GM10847 (cell line): ENCODE results near the gene USP36.

ENCODE experiments used
- POLR2A ChIP-seq: IDR thresholded peaks from 2 replicates; pipeline ENCODE4 v1.6.1; 2011; ENCODE audit not compliant: insufficient read length; ENCODE audit errors: extremely low read depth

Gene USP36

GRCh38 chr17:78783711-78784324 is 56.8 kb downstream of the USP36 start:
- TF ChIP-seq POLR2A, result no peak

GRCh38 chr17:78781893-78782304 is 58.7 kb downstream of the USP36 start, which contains the start of gene CYTH1:
Gene CYTH1 (minus strand): TSS chr17:78782273. CDS start chr17:78782223, 50 bp downstream.
- peak; percentile 34 for TF ChIP-seq POLR2A

GRCh38 chr17:78781104-78781892 is 59.3 kb downstream of the USP36 start:
- no peak for TF ChIP-seq POLR2A

GRCh38 chr17:78780335-78780734 is 60.3 kb downstream of the USP36 start:
- TF ChIP-seq POLR2A, result no peak

GRCh38 chr17:78779850-78780249 is 60.8 kb downstream of the USP36 start:
- TF ChIP-seq POLR2A, result no peak

DNA sequence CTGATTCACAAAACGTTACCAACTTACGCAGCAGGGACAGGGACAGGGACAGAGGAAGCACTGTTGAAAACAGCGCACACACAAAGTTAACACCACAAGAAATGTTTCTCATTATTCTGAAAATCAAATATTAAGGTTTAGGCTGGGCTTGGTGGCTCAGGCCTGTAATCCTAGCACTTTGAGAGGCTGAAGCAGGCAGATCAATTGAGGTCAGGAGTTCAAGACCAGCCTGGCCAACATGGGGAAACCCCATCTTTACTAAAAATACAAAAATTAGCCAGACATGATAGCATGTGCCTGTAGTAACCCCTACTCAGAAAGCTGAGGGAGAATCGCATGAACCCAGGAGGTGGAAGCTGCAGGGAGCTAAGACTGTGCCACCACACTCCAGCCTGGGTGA is 62.7 kb downstream of the USP36 start:
- TF ChIP-seq POLR2A, result no peak

DNA sequence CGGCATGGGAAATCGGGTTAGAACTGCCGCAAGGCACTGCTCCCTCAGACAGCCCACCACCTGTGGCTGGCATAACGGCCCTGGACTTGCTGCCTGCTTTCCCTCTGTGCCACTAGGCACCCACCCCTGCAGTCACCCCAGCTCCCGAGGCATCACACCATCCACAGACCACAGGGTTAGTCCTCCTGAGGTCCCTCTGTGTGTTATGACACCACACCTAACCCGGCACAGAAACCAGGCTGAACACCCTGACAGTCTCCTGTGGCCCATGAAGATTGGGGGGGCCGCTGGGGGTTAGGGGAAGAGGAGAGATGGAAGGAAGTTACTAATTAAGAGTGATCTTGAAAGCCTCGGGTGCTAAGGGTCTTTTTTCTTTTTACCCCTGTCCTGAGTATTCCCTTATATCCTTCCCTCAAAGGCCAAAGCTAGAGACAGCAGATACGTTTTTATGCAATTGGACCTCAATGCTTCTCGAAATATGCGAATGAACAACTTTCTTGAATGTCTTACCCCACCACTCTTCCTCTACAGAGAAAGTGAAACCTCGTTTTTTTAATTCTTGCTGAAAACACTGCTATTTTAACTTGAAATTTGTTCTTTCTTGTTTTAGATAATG is 65.5 kb downstream of the USP36 start:
- peak; percentile 46 for TF ChIP-seq POLR2A

- no peak for TF ChIP-seq POLR2A
These were observed 66.2 kb downstream of the USP36 start for GRCh38 chr17:78774453-78774852.

DNA sequence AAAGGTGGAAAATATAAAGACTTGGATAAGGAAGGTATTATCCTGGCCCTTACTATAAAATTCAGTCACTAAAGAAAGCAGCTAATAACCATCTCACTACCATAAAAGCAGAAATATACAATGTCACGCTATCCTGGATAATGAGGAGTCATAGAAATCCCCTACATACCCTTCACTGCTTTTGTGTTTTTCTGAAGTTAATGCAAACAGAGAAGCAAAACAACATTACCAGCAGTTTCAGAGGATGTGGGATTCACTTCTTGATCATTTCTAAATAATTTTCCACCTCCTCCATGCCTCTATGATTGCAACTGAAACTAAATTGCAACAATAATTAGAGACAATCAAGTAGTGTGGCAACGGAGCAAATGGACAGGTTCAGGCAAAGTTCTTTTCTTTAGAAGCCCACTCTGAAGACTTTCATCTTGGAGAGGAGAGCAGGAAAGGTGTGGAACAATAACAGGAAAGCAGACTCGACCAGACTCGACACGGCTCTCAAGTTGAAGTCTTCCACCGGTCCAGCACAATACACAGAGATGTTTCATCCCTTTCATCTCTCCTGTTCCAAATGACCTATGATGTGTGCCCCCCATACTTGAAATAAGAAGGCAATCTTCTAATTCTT is 68.7 kb downstream of the USP36 start:
- no peak for TF ChIP-seq POLR2A

DNA sequence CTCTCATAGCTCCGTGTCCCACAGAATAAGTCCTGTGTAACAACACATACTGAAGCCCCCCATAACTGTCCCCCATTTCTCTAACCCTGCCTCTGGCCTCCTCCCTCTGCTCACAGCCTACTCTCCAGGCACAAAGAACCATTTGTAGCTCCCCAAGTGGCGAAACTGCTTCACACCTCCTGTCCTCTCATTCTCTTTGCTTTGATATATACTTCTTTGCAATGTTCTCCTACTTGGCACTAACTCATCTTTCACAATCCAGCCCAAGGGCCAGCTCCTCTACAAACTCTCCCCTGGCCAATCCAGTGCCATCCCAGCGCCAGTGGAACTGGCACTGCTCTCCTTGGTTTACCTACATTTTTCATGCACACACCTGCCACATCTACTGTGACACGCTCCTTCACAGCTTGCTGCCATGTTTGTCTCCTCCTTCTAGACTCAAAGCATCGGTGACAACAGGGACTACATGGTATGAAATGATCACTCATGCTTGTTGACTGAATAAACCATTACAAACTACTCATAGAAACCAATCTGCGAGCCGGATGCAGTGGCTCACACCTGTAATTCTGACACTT is 71.3 kb downstream of the USP36 start:
- TF ChIP-seq POLR2A, result no peak

DNA sequence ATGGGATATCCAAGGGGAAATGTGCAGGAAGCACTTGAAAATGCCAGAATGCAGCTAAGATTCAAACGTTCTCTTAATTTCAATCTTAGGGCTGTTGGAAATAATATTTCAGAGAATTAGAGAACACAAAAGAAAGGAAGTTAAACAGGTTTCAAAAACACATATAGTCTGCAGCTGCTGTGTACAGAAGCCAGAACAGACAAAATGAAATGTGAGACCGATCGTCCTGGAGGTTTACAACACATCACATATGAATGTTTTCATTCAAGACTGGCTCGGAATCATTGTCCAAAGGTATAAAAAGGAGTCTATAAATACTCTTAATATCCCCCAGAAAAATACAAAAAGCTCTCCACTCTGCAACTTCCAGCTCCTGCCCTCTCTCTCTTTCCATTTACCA is 72.8 kb downstream of the USP36 start:
- no peak for TF ChIP-seq POLR2A

DNA sequence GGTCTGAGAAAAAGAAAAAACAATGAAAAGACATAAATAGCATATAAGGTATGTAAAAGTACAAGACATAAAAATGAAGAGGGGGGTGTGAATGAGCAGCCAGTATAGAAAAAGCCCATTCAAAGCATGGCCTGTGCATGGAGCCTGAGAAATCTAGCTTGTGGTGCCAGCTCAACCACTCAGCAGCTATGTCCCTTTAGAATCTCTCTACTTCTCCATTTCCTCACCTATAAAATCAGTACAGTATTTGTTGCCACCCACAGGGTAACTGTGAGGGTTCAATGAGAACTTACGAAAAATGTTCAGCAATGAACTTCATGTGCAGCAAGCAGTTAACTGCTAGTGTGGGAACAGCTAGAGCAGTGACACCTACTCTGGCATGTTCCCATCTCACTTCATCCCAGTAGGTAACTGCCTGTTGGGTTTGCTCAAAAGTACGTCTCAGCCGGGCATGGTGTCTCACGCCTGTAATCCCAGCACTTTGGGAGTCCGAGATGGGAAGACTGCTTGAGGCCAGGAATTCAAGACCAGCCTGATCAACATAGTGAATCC is 73.8 kb downstream of the USP36 start:
- TF ChIP-seq POLR2A, result no peak

GRCh38 chr17:78766225-78766624 is 74.4 kb downstream of the USP36 start:
- no peak for TF ChIP-seq POLR2A

- TF ChIP-seq POLR2A, result no peak
These were observed 74.8 kb downstream of the USP36 start for GRCh38 chr17:78765821-78766220.

DNA sequence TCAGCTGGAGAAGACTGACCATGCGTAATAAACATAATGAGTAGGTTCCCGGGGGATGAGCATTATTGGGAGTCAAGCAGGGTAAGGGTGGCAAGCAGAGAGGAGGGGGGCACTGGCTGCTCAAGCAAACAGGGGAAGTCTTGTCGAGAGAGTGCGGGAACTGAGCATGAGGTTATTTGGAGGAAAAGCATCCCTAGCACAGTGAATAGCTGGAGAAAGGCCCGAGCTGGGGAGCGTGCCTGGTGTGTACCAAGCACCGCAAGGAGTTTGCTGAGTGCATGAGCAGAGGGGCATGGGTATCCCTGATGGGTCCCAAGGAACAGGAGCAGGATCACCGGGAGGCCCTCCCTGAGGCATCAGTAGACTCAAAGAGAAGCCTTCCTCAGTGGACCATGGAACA is 75.7 kb downstream of the USP36 start:
- no peak for TF ChIP-seq POLR2A
